Mesenteric fat pad (tissue), 1 donor: ENCODE results near the gene PRKG1. TPM values are rescaled to one million over a fixed set of nuclear protein-coding genes. Genes with fewer than 3 reads are reported as not detected.

Experiments used
- DNase-seq: peaks from one replicate; pipeline ENCODE4 v3.0.0-alpha.2; 2020; ENCODE audit warnings: low spot score
- microRNA-seq: library from miRNA; unstranded; fragments of <30 nt; microRNA quantifications from one replicate; pipeline ENCODE4 v1.2.0, GENCODE V29; 2020; ENCODE audit warnings: borderline number of aligned reads
- total RNA-seq: library from RNA; stranded (reverse); fragmentation: NEBNext Ultra II Directional; extraction: Animal tissue kit (Norgen Biotek cat#: 25700); gene quantifications from one replicate; pipeline ENCODE4 v1.2.1, GENCODE V29; 2021
- donor health status: DM: yes; HTN: yes; CAD: no.

The PRKG1 gene
- total RNA-seq, 1 donor from 2014 or later = 12.9 TPM

- no peak for DNase-seq
Observed at GRCh38 chr10:52326382-52326781, 1252.1 kb downstream of the PRKG1 start.

GRCh38 chr10:52331638-52332364 lies 1257.5 kb downstream of the PRKG1 start:
- no peak for DNase-seq

GRCh38 chr10:52332815-52333214 lies 1258.5 kb downstream of the PRKG1 start:
- no peak for DNase-seq

- DNase-seq = no peak
Observed at GRCh38 chr10:52334595-52334994, 1260.3 kb downstream of the PRKG1 start.

GRCh38 chr10:52335665-52336064 lies 1261.4 kb downstream of the PRKG1 start:
- no peak for DNase-seq

- no peak for DNase-seq
Observed at GRCh38 chr10:52337225-52337624, 1262.9 kb downstream of the PRKG1 start.

GRCh38 chr10:52343439-52343838 lies 1269.2 kb downstream of the PRKG1 start:
- no peak for DNase-seq

- DNase-seq = no peak
Observed at GRCh38 chr10:52346394-52347326, 1272.4 kb downstream of the PRKG1 start.

GRCh38 chr10:52347327-52347667 lies 1273.0 kb downstream of the PRKG1 start:
- DNase-seq = no peak

Small RNA genes lying within 50 kb of the gene (microRNA-seq; reads per million reads assigned to microRNA genes)
- gene MIR605 = not detected

Other genes with a start within 250 kb of the PRKG1 start
- 0.29 TPM for gene A1CF, start 188.9 kb upstream of the PRKG1 start, total RNA-seq